H1 (cell line): ENCODE measurements around the gene NDRG4. TPM values are rescaled to one million over a fixed set of nuclear protein-coding genes. Genes with fewer than 3 reads are reported as not detected.

Source experiments
- CTCF ChIA-PET: fragments of 300-600 bp; sonication (Branson Sonifier 250); formaldehyde crosslinking; loops from one replicate; lab custom pipeline; 2021; ENCODE audit not compliant: partially characterized antibody; lab: Charles Lee
- POLR2A ChIA-PET: fragments of 300-600 bp; sonication (Branson Sonifier 250); formaldehyde crosslinking; loops from one replicate; lab custom pipeline; 2021; ENCODE audit warnings: inconsistent platforms; ENCODE audit not compliant: partially characterized antibody; lab: Charles Lee
- DNase-seq, 2 experiments: peaks; one replicate each; pipeline versions ENCODE4 v3.0.0 to v3.0.0-alpha.2; 2010 to 2022; ENCODE audit warnings: low spot score in 2 of 2, low read depth in 1 of 2, mixed read lengths in 1 of 2
- FAIRE-seq: peaks from 2 replicates; lab custom pipeline; 2011; peaks lifted over from hg19 to GRCh38; lab: Jason Lieb, UNC
- H2AFZ ChIP-seq: 2 replicates; pipeline ENCODE4 v1.8.1; 2012; ENCODE audit warnings: low read length, inconsistent platforms
- H2AK5ac ChIP-seq: 2 replicates; pipeline ENCODE4 v1.6.1; 2013; ENCODE audit warnings: low read depth, low read length
- H2BK120ac ChIP-seq: replicated peaks from 2 replicates; pipeline ENCODE3; 2013; ENCODE audit warnings: low read depth, low read length, inconsistent platforms
- H2BK12ac ChIP-seq: 2 replicates; pipeline ENCODE4 v1.6.1; 2013; ENCODE audit warnings: low read depth, low read length
- H2BK15ac ChIP-seq: 2 replicates; pipeline ENCODE4 v1.6.1; 2013; ENCODE audit warnings: low read length
- H2BK20ac ChIP-seq: 2 replicates; pipeline ENCODE4 v1.6.1; 2013; ENCODE audit warnings: low read length
- H2BK5ac ChIP-seq: 2 replicates; pipeline ENCODE4 v1.6.1; 2013; ENCODE audit warnings: low read depth, low read length
- H3K14ac ChIP-seq: 2 replicates; pipeline ENCODE4 v1.6.1; 2013; ENCODE audit warnings: inconsistent platforms; ENCODE audit not compliant: insufficient read length
- H3K18ac ChIP-seq: 2 replicates; pipeline ENCODE4 v1.6.1; 2013; ENCODE audit warnings: low read length; ENCODE audit errors: extremely low read depth
- H3K23ac ChIP-seq: 2 replicates; pipeline ENCODE4 v1.6.1; 2013; ENCODE audit warnings: inconsistent platforms; ENCODE audit not compliant: insufficient read length
- H3K23me2 ChIP-seq: 2 replicates; pipeline ENCODE4 v1.6.1; 2013; ENCODE audit warnings: low read depth, low read length
- H3K27ac ChIP-seq: 2 replicates; pipeline ENCODE4 v1.6.1; 2011; ENCODE audit warnings: low read depth, low read length, inconsistent platforms
- H3K27me3 ChIP-seq, 4 experiments: replicated peaks in 1 of 4; 1 replicate in 1 of 4; 2 replicates in 3 of 4; pipeline versions ENCODE4 v1.6.1 to v1.8.1; 2011 to 2013; ENCODE audit warnings: low read length in 3 of 4, mild to moderate bottlenecking in 3 of 4, inconsistent platforms in 2 of 4, mixed read lengths in 2 of 4, moderate library complexity in 1 of 4; ENCODE audit not compliant: control insufficient read depth in 3 of 4, insufficient read depth in 3 of 4; ENCODE audit errors: extremely low read depth in 1 of 4
- H3K36me3 ChIP-seq, 4 experiments: 2 replicates each; pipeline versions ENCODE4 v1.6.1 to v1.8.1; 2011 to 2013; ENCODE audit warnings: mild to moderate bottlenecking in 4 of 4, low read length in 3 of 4, moderate library complexity in 2 of 4, control low read depth in 1 of 4, inconsistent platforms in 1 of 4; ENCODE audit not compliant: insufficient read depth in 4 of 4, control insufficient read depth in 2 of 4
- H3K4ac ChIP-seq: replicated peaks from 2 replicates; pipeline ENCODE3; 2013; ENCODE audit warnings: low read length, low read depth, mixed read lengths, inconsistent platforms; ENCODE audit not compliant: insufficient read length
- H3K4me1 ChIP-seq, 4 experiments: replicated peaks in 1 of 4; 1 replicate in 1 of 4; 2 replicates in 3 of 4; pipeline versions ENCODE4 v1.6.1 to v1.8.1; 2011 to 2013; ENCODE audit warnings: low read length in 3 of 4, inconsistent platforms in 2 of 4, mixed read lengths in 1 of 4; ENCODE audit not compliant: insufficient read depth in 4 of 4, control insufficient read depth in 3 of 4
- H3K4me2 ChIP-seq, 2 experiments: 2 replicates each; pipeline versions ENCODE4 v1.6.1 to v1.8.1; 2011 to 2013; ENCODE audit warnings: low read depth in 2 of 2, low read length in 2 of 2, control low read depth in 1 of 2, inconsistent platforms in 1 of 2, mild to moderate bottlenecking in 1 of 2; ENCODE audit not compliant: insufficient read depth in 1 of 2
- H3K4me3 ChIP-seq, 4 experiments: fragments of 200-600, 300-600 bp in 1 of 4; sonication (generic), shearing (Covaris generic), sonication (Bioruptor Twin) in 1 of 4; 2 replicates each; pipeline versions ENCODE4 v1.5.1 to v1.8.1; 2011 to 2016; ENCODE audit warnings: low read length in 4 of 4, low read depth in 3 of 4, control low read depth in 2 of 4, inconsistent platforms in 2 of 4, mild to moderate bottlenecking in 2 of 4, mixed read lengths in 1 of 4, moderate library complexity in 1 of 4; ENCODE audit not compliant: insufficient read depth in 2 of 4; ENCODE audit errors: extremely low read depth in 1 of 4
- H3K56ac ChIP-seq: replicated peaks from 2 replicates; pipeline ENCODE3; 2013; ENCODE audit warnings: low read depth, mild to moderate bottlenecking, mixed read lengths, low read length, inconsistent platforms; ENCODE audit not compliant: insufficient read length
- H3K79me1 ChIP-seq: 2 replicates; pipeline ENCODE4 v1.6.1; 2013; ENCODE audit warnings: low read depth, low read length, control low read depth
- H3K79me2 ChIP-seq, 2 experiments: 2 replicates each; pipeline versions ENCODE4 v1.6.1 to v1.8.1; 2012 to 2013; ENCODE audit warnings: low read length in 2 of 2, mild to moderate bottlenecking in 2 of 2, inconsistent platforms in 1 of 2; ENCODE audit not compliant: insufficient read depth in 2 of 2, control insufficient read depth in 1 of 2
- H3K9ac ChIP-seq, 4 experiments: replicated peaks in 1 of 4; 1 replicate in 1 of 4; 2 replicates in 3 of 4; pipeline versions ENCODE4 v1.6.1 to v1.8.1; 2011 to 2013; ENCODE audit warnings: low read depth in 3 of 4, low read length in 3 of 4, control low read depth in 2 of 4, mild to moderate bottlenecking in 2 of 4, moderate library complexity in 2 of 4, inconsistent platforms in 1 of 4; ENCODE audit errors: extremely low read depth in 1 of 4
- H3K9me3 ChIP-seq, 2 experiments: 2 replicates each; pipeline versions ENCODE4 v1.6.1 to v1.8.1; 2012 to 2013; ENCODE audit warnings: mild to moderate bottlenecking in 2 of 2, moderate library complexity in 2 of 2, control low read depth in 1 of 2, inconsistent platforms in 1 of 2, low read depth in 1 of 2, low read length in 1 of 2, mixed read lengths in 1 of 2; ENCODE audit not compliant: insufficient read depth in 2 of 2
- H4K20me1 ChIP-seq, 2 experiments: replicated peaks in 1 of 2; 2 replicates each; pipeline versions ENCODE3 to v1.8.1; 2011 to 2013; ENCODE audit warnings: inconsistent platforms in 2 of 2, low read length in 2 of 2, mild to moderate bottlenecking in 1 of 2; ENCODE audit not compliant: insufficient read depth in 2 of 2, control insufficient read depth in 1 of 2
- H4K5ac ChIP-seq: 2 replicates; pipeline ENCODE4 v1.6.1; 2013; ENCODE audit warnings: low read length, low read depth, mixed read lengths, inconsistent platforms; ENCODE audit not compliant: insufficient read length
- H4K8ac ChIP-seq: 2 replicates; pipeline ENCODE4 v1.8.0; 2013; ENCODE audit warnings: mild to moderate bottlenecking, moderate library complexity, low read length, inconsistent platforms; ENCODE audit not compliant: insufficient read depth; ENCODE audit errors: extremely low read depth
- H4K91ac ChIP-seq: replicated peaks from 2 replicates; pipeline ENCODE3; 2013; ENCODE audit warnings: low read length, mixed read lengths, inconsistent platforms; ENCODE audit not compliant: insufficient read length
- ASH2L ChIP-seq: fragments of 200-600, 300-600 bp; sonication (generic); IDR thresholded peaks from one replicate; pipeline ENCODE4 v1.7.1; 2017; ENCODE audit warnings: low read length
- CBX5 ChIP-seq: fragments of 300-800, 300-1000 bp; sonication (generic); IDR thresholded peaks from 2 replicates; pipeline ENCODE4 v1.7.1; 2016; ENCODE audit warnings: antibody characterized with exemption, low read length, low read depth
- CTBP2 ChIP-seq: IDR thresholded peaks from 2 replicates; pipeline ENCODE4 v1.7.0; 2011; ENCODE audit warnings: borderline replicate concordance, mild to moderate bottlenecking, moderate library complexity, mixed read lengths, low read length; ENCODE audit not compliant: insufficient read depth, insufficient read length
- EP300 ChIP-seq, 2 experiments: IDR thresholded peaks; 1 replicate in 1 of 2; 2 replicates in 1 of 2; pipeline ENCODE4 v1.6.1; 2011 to 2012; ENCODE audit warnings: low read depth in 2 of 2, low read length in 2 of 2, mild to moderate bottlenecking in 2 of 2, borderline replicate concordance in 1 of 2, inconsistent platforms in 1 of 2, moderate library complexity in 1 of 2
- EZH2 ChIP-seq: fragments of 200-600 bp; sonication (generic); IDR thresholded peaks from 2 replicates; pipeline ENCODE4 v1.7.1; 2012; ENCODE audit warnings: low read depth, mild to moderate bottlenecking, moderate library complexity, low read length, inconsistent platforms; ENCODE audit not compliant: severe bottlenecking
- GTF2F1 ChIP-seq: IDR thresholded peaks from 2 replicates; pipeline ENCODE4 v1.6.1; 2012; ENCODE audit warnings: low read depth, low read length, improper control_type of control experiment, borderline replicate concordance
- KDM1A ChIP-seq: fragments of 200-600, 300-600 bp; sonication (generic); IDR thresholded peaks from 2 replicates; pipeline ENCODE4 v1.7.1; 2016; ENCODE audit warnings: mild to moderate bottlenecking, low read length, borderline replicate concordance
- NANOG ChIP-seq: IDR thresholded peaks from 2 replicates; pipeline ENCODE4 v1.6.1; 2011; ENCODE audit warnings: low read length, low read depth, mild to moderate bottlenecking, inconsistent platforms; ENCODE audit not compliant: insufficient read depth, poor library complexity, severe bottlenecking
- POU5F1 ChIP-seq: IDR thresholded peaks from 2 replicates; pipeline ENCODE4 v1.6.1; 2011; ENCODE audit warnings: low read depth, mild to moderate bottlenecking, low read length, moderate library complexity
- RAD21 ChIP-seq, 2 experiments: IDR thresholded peaks in 1 of 2; conservative IDR thresholded peaks in 1 of 2; 2 replicates each; pipeline ENCODE4 v1.6.1; 2011; ENCODE audit warnings: low read depth in 2 of 2, low read length in 2 of 2, improper control_type of control experiment in 1 of 2, inconsistent platforms in 1 of 2, mild to moderate bottlenecking in 1 of 2, moderate library complexity in 1 of 2
- WGBS, 2 experiments: shearing (Covaris generic) in 1 of 2; methylation state at CpG; one replicate each; pipeline versions ENCODE4 v1.1.6 to v1.1.7; 2013 to 2015; ENCODE audit warnings: low lambda C conversion rate in 2 of 2, mixed read lengths in 2 of 2, inconsistent platforms in 1 of 2, low coverage in 1 of 2, missing lambda C conversion rate in 1 of 2; ENCODE audit not compliant: insufficient replicate concordance in 2 of 2, insufficient coverage in 1 of 2, insufficient read length in 1 of 2; ENCODE audit errors: extremely low coverage in 1 of 2, missing lambda C conversion rate in 1 of 2; 5-methylcytosine and 5-hydroxymethylcytosine counted together
- polyA plus RNA-seq, 7 experiments: library from polyadenylated mRNA; depleted of rRNA in 3 of 7; stranded (reverse) in 5 of 7; unstranded in 2 of 7; fragments of >200 nt in 5 of 7; fragments of 200-250 nt in 2 of 7; gene quantifications; 1 replicate in 5 of 7; 2 replicates in 1 of 7; 4 replicates in 1 of 7; pipeline versions ENCODE4 v1.2.1 to v1.2.3, GENCODE V29; 2011 to 2013; ENCODE audit warnings: missing spikeins in 2 of 7, mixed read lengths in 2 of 7
- total RNA-seq: library from RNA; stranded (reverse); fragmentation: NEBNext Ultra II Directional; extraction: Animal tissue kit (Norgen Biotek cat#: 25700); gene quantifications from 2 replicates; pipeline ENCODE4 v1.2.1, GENCODE V29; 2021
- TF ChIP-seq, protein P1 (sequence below): IDR thresholded peaks from 2 replicates; pipeline ENCODE4 v1.6.1; 2012; ENCODE audit warnings: inconsistent platforms

Gene NDRG4
- total and polyA plus RNA-seq, 2 of the 8 experiments (the other 6 are each of a cell fraction or from before 2014, with no cell fraction given) = 20.8 to 30.9 TPM

- Histone ChIP-seq H4K20me1 (peaks cover 0 to 1% of the 10 kb centered on the region in 2 experiments), H3K4me2 (no peak overlapping the region), H3K9ac (no peak overlapping the region), H2BK120ac (no peak overlapping the region), H3K18ac (no peak overlapping the region), H3K79me2 (no peaks in the 10 kb centered on the region), H3K36me3 (no peaks in the 10 kb centered on the region), H3K14ac (no peak overlapping the region), H3K56ac (no peak overlapping the region), H3K4me1 (no peaks in the 10 kb centered on the region), H3K27me3 (no peaks in the 10 kb centered on the region; a peak in 1 of 7 replicates), H2AK5ac (no peak overlapping the region), H2BK12ac (no peak overlapping the region), H4K91ac (no peak overlapping the region), H3K79me1 (no peaks in the 10 kb centered on the region), H4K5ac (no peak overlapping the region), H2BK15ac (no peak overlapping the region), H2BK20ac (no peak overlapping the region), H3K4ac (no peak overlapping the region), H2AFZ (no peak overlapping the region), H2BK5ac (no peak overlapping the region), H3K23me2 (no peaks in the 10 kb centered on the region; the same call in 1 of the 2 replicates), H3K9me3 (no peaks in the 10 kb centered on the region), H4K8ac (no peak overlapping the region), H3K27ac (no peak overlapping the region), H3K4me3 (no peak overlapping the region), H3K23ac (no peak overlapping the region)
- POLR2A ChIA-PET = interaction anchor here (1.2 to 1.5 kb wide), 2 partner anchors 23 to 60 kb away, joined by 3 read pairs; no protein-coding TSS in a partner anchor
- TF ChIP-seq, protein P1, sequence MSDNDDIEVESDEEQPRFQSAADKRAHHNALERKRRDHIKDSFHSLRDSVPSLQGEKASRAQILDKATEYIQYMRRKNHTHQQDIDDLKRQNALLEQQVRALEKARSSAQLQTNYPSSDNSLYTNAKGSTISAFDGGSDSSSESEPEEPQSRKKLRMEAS = no peak
- no peak for TF ChIP-seq NANOG
- TF ChIP-seq ASH2L = no peak
- TF ChIP-seq GTF2F1 = no peak
- no peak for TF ChIP-seq EP300 (IDR thresholded peaks at IDR 0.05; ENCODE audit: borderline replicate concordance in 1 of 2, low read depth in 2 of 2, low read length in 2 of 2)
- TF ChIP-seq KDM1A = no peak
- no peak for TF ChIP-seq CBX5
- no peak for TF ChIP-seq POU5F1
- TF ChIP-seq EZH2 = no peak
- no peak for TF ChIP-seq CTBP2
- no peak for TF ChIP-seq RAD21 (IDR thresholded peaks at IDR 0.05 in 1 of 2, conservative IDR thresholded peaks at IDR 0.05 in 1 of 2; ENCODE audit: low read depth in 2 of 2, low read length in 2 of 2)
- DNase-seq = no peak
- WGBS, 2 experiments = 92% methylated on average over 1 of the region's 1 CpG; no CpG with 5 or more reads in 1 of the 2 experiments
- CTCF ChIA-PET = interaction anchor here (1.0 to 4.8 kb wide), 2 partner anchors 9 to 17 kb away, joined by 6 to 18 read pairs; no protein-coding TSS in a partner anchor
- FAIRE-seq = no peak
Measured at GRCh38 chr16:58451945-58452401, 48.0 kb upstream of the NDRG4 start.
